Natural killer cell treated with Interleukin-12 subunit alpha and Interleukin-12 subunit beta and Interleukin-15 and Interleukin-18, amount 100 ng/mL, for 72 hours (primary cell): Measurements from ENCODE around the gene RCCD1. TPM values are rescaled to one million over a fixed set of nuclear protein-coding genes. Genes with fewer than 3 reads are reported as not detected.

Source experiments
- ATAC-seq, 2 donors: fragments of 150-1000 bp; cut with Tn5 transposase in 1 of 2; sonication (Bioruptor Pico), chemical (Tn5 transposase) in 1 of 2; 2 replicates each; pipeline ENCODE4 v1.10.0; 2021
- DNase-seq: peaks from one replicate; pipeline ENCODE4 v3.0.0; 2022; ENCODE audit warnings: low spot score
- H3K27ac Mint-ChIP-seq, 2 donors: 1 replicate in 1 of 2; 2 replicates in 1 of 2; pipeline ENCODE4 v1.8.0; 2022; ENCODE audit warnings: mixed read lengths in 2 of 2, mild to moderate bottlenecking in 1 of 2, moderate library complexity in 1 of 2
- H3K27me3 Mint-ChIP-seq, 2 donors: 1 replicate in 1 of 2; 2 replicates in 1 of 2; pipeline ENCODE4 v1.8.0; 2022; ENCODE audit warnings: mixed read lengths in 2 of 2
- H3K36me3 Mint-ChIP-seq: one replicate; pipeline ENCODE4 v1.8.0; 2022; ENCODE audit warnings: mixed read lengths
- H3K4me1 Mint-ChIP-seq, 2 donors: 1 replicate in 1 of 2; 2 replicates in 1 of 2; pipeline ENCODE4 v1.8.0; 2022; ENCODE audit warnings: low read depth in 2 of 2, mixed read lengths in 2 of 2, mild to moderate bottlenecking in 1 of 2
- H3K4me3 Mint-ChIP-seq: one replicate; pipeline ENCODE4 v1.8.0; 2022; ENCODE audit warnings: mixed read lengths
- H3K9me3 Mint-ChIP-seq: 2 replicates; pipeline ENCODE4 v1.8.0; 2022; ENCODE audit warnings: mixed read lengths
- total RNA-seq, 2 donors: library from RNA; stranded (reverse); gene quantifications; one replicate each; pipeline ENCODE4 v1.2.3, GENCODE V29; 2022

Gene RCCD1
- total RNA-seq, 2 donors from 2014 or later: 10.8 to 29.2 TPM

DNA sequence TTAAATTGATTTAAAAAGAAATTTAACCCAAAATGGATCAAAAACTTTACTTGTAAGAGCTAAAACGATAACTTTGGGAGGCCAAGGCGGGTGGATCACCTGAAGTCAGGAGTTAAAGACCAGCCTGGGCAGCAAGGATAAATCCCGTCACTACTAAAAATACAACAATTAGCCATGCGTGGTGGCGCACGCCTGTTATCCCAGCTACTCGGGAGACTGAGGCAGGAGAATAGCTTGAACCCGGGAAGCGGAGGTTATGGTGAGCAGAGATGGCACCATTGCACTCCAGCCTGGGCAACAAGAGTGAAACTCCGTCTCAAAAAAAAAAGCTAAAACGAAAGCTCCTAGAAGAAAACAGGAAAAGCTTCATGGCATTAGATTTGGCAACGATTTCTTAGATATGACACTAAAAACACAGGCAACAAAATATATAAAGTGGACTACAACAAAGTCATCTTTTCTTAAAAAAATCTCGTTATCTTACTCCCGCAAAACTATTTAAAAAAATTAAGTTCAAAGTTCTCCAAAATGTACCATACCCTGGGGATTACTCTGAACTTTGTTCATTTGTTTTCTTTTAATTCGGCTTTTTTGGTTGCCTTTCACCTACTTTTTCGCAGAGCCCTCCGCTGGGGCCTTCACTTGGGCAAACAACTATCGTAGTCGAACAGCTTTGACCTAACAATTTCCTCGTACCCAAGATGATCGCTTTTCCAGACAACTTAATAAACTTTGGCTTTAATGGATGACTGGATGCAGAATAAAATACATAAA, 25.3 kb upstream of the RCCD1 start:
- peak overlapping the region; percentile 96 for H3K4me3 Mint-ChIP-seq
- H3K9me3 Mint-ChIP-seq: no peaks in the 10 kb centered on the region
- ATAC-seq (no peak), DNase-seq (no peak)
- H3K4me1 Mint-ChIP-seq: peaks cover 34 to 53% of the 10 kb centered on the region in 2 donors
- H3K36me3 Mint-ChIP-seq: no peaks in the 10 kb centered on the region
- no peaks in the 10 kb centered on the region for H3K27me3 Mint-ChIP-seq
- peak overlapping the region; percentile 90 to 99 for H3K27ac Mint-ChIP-seq

DNA sequence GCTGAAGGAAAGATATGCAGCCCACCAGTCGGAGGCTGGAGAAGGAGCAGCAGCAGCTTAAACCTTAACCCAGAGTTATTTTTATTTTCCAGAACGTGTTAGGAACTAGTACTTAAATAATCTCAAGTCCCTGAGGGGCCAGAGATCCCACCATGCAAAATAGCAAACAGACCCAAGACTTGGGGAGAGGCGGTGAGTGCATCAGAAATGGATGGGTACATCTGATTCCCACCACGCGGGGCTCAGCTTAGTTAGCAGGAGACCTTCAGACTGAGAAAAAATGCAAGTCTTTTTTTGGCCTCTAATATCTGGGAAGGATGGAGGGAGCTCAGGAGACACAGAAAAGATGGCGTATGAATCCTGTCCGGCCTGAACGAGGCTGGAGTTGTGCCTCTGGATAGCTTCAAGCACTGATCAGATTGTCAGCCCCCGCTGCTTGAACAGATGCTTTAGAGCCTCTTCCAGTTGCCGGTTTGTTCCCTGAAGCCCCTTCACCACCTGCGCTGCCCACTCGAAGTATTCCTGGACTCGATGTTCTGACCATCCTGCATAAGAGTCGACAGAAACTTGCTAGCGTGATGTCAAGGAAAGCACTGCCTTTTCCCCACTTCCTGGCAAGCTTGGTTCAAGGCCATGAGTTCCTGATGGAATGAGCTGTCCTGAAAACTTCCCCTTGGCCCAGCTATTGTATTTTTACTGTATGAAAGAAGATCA, 23.7 kb upstream of the RCCD1 start:
- DNase-seq (no peak), ATAC-seq (no peak)
- peak overlapping the region; percentile 96 for H3K4me3 Mint-ChIP-seq
- H3K27ac Mint-ChIP-seq: peak overlapping the region; percentile 90 to 99
- no peaks in the 10 kb centered on the region for H3K9me3 Mint-ChIP-seq
- H3K27me3 Mint-ChIP-seq: no peaks in the 10 kb centered on the region
- no peaks in the 10 kb centered on the region for H3K36me3 Mint-ChIP-seq
- peaks cover 37 to 51% of the 10 kb centered on the region in 2 donors for H3K4me1 Mint-ChIP-seq

DNA sequence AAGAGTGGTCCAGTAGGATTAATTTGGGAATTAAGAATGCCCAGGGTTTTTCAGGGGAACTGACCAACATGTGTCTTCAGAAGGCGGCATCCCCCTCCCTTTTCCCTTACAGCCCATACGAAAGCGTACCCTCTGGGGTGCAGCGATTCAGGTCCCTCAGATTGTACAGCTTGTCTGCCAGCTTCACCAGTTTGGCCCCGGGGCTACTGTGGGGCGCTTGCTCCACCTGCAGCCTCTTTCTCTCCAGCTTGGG, 23.2 kb upstream of the RCCD1 start:
- Mint-ChIP-seq H3K27me3 (no peaks in the 10 kb centered on the region), H3K4me1 (peaks cover 41 to 56% of the 10 kb centered on the region in 2 donors)

DNA sequence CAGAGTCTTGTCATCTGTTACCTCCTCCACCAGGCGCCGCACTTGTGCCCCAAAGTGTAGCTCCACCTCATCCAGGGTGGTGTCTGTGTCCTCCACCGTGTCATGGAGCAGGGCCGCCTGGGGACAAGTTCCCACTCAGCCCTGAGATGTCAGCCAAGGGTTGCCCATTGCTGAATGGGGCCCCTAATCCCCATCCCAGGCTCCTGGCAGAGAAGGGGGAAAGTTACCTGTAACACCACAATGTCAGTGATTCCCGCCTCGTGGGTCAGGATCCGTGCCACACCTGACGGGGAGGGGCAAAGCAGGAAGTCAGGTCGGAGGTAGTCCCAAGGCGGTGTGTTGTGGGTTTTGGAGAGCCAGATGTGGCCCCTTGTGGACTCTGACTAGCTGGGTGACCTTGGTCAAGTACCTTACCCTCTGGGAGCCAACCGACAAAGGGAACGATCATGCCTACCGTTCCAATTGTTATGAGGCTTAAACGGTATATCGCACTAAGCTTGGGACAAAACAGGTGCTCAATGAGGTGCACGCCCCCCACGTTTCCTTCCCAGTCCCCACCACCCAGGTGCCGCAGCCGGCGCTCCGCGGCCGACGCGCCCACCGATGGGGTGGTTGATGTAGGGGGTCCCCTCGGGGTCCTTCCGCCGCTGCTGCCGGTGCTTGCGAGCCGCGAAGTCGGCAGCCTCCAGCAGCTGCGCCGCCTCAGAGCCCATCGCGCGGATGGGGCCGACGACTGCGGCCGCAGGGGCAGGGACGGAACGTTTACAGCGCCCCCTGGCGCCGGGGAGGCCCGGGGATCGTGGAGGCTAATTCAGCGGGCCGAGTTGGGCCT, 22.6 kb upstream of the RCCD1 start, which contains the start of gene HDDC3:
TSS of gene HDDC3 (minus strand) at position 722 of the 832 bp plus-strand sequence. CDS start at position 713, 9 bp downstream.
- H3K27me3 Mint-ChIP-seq: no peaks in the 10 kb centered on the region

More for the DNA sequence above, 23.2 kb upstream of the RCCD1 start:
- Mint-ChIP-seq H3K36me3 (no peaks in the 10 kb centered on the region), H3K27ac (peak overlapping the region; percentile 90 to 99), H3K4me3 (peak overlapping the region; percentile 96), H3K9me3 (no peaks in the 10 kb centered on the region)
- ATAC-seq (no peak), DNase-seq (no peak)

DNA sequence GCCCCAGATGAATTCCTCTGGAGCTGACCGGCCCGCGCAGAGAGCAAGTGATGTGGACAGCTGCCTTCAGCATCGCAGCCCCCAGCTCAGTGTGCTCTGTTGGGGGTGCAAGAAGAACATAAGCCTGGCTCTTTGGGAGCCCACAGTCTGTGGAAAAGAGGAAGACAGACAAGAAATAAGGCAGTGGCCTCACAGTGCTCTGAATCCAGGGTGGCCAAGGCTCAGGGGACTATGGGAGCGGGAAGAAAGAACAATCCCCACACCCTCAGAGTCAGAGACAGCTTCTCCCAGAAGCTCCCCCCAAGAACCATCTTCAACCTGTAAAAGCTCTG, 22.1 kb upstream of the RCCD1 start:
- Mint-ChIP-seq H3K4me3 (peak overlapping the region; percentile 96), H3K4me1 (peaks cover 47 to 62% of the 10 kb centered on the region in 2 donors), H3K9me3 (no peaks in the 10 kb centered on the region), H3K36me3 (no peaks in the 10 kb centered on the region), H3K27me3 (no peaks in the 10 kb centered on the region), H3K27ac (peak overlapping the region; percentile 90 to 99)
- DNase-seq: no peak
- no peak for ATAC-seq

More for the DNA sequence above, 22.6 kb upstream of the RCCD1 start, which contains the start of gene HDDC3:
- peak; percentile 94 for DNase-seq
- Mint-ChIP-seq H3K36me3 (no peaks in the 10 kb centered on the region), H3K4me1 (peaks cover 46 to 61% of the 10 kb centered on the region in 2 donors), H3K4me3 (peak within 1 kb of the TSS; percentile 96), H3K27ac (peak within 1 kb of the TSS; percentile 90 to 99), H3K9me3 (no peaks in the 10 kb centered on the region)
- peak; percentile 66 to 67 for ATAC-seq

DNA sequence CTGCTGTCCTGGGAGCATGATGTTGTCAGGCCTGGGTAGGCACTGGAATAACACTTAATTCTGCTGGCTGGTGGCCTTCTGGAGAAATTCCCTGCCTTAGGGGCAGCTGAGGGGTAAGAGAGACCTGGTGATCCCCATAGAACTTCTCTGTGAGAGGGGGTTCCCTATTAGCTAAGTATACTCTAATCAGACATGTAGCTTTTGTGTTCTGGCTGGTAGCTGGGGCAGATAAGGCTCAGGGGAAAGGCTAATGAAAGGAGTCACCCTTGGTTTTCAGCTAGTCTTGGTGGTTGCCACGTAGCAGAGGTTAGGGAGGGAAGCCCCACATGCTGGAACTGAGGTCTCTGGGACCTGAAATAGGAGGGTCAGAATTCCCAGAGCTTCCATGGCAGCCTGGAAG, 21.4 kb upstream of the RCCD1 start:
- H3K36me3 Mint-ChIP-seq: no peaks in the 10 kb centered on the region
- H3K4me3 Mint-ChIP-seq: peak overlapping the region; percentile 25
- no peaks in the 10 kb centered on the region for H3K9me3 Mint-ChIP-seq
- ATAC-seq: no peak
- no peak for DNase-seq
- peaks cover 46 to 60% of the 10 kb centered on the region in 2 donors for H3K4me1 Mint-ChIP-seq
- peak overlapping the region; percentile 90 to 99 for H3K27ac Mint-ChIP-seq
- H3K27me3 Mint-ChIP-seq: no peaks in the 10 kb centered on the region

DNA sequence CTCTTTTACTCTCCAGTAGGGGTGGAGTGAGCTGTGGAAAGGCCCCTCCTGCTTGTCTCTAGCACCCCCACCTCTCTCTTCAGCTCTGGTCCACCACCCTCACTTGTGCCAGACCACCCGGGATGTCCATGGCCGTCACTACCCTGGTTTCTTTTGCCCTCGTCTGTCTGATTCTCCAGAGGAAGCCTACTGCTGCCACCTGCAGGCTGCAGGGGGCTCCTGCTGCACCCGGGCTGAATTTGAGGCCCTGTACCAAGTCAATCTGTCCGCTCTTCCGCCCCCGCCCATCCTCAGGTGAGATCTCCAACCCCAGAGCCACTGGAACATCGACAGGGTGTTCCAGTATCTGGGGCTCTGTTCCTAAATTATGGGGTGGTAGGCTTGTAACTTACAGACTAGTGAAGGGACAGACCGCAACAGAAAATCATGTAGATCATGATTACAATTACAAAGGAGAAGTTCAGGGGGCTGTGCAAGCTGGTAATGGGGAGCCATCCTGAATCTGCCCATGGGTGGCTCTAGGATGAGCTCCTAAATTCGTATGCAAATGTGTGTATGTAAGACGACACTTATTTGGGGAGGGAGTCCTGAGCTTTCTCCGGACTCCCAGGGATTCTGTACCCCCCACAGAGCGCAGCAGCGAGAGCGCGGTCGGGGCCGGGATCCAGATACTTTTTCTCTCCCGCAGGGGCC, 20.3 kb upstream of the RCCD1 start:
- no peaks in the 10 kb centered on the region for H3K27me3 Mint-ChIP-seq
- no peaks in the 10 kb centered on the region for H3K9me3 Mint-ChIP-seq
- H3K4me3 Mint-ChIP-seq: peak overlapping the region; percentile 84
- H3K27ac Mint-ChIP-seq: peak overlapping the region; percentile 90 to 99
- ATAC-seq (peak; percentile 45 to 61), DNase-seq (peak; percentile 92)
- H3K4me1 Mint-ChIP-seq: peaks cover 43 to 55% of the 10 kb centered on the region in 2 donors
- H3K36me3 Mint-ChIP-seq: no peaks in the 10 kb centered on the region

DNA sequence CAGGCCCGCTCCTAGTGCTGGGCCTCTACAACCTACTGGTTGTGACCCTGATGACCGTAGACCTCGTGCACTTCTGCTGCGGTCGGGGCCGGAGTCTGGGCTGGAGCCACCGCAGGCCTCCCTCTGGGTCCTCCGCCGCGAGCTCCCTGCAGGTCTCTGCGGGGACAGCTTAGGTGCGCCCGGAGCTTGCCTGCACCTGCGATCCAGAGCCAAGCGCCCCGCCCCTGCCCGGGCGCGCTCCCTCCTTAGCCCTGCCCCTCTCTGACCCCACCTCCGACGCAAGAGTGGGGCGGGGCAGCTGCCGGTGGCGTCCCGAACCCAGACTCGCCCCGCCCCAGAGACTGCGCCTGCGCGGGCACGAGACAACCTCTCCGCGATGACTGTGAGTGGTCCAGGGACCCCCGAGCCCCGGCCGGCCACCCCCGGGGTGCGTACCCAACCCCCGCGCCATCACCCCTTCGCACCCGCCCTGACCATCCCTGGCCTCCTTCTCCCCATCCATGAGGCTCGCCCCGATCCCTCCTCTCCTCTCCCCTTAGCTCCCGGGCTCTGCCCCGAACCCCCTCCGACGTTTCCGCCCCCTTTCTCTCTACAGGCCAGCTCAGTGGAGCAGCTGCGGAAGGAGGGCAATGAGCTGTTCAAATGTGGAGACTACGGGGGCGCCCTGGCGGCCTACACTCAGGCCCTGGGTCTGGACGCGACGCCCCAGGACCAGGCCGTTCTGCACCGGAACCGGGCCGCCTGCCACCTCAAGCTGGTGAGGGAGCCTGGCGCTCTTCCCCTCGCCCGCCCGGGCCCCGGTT, 19.5 kb upstream of the RCCD1 start, which contains the start of gene UNC45A:
TSS of gene UNC45A (plus strand) at position 337 of the 803 bp plus-strand sequence. CDS start at position 377, 40 bp downstream.
- no peaks in the 10 kb centered on the region for H3K9me3 Mint-ChIP-seq
- no peaks in the 10 kb centered on the region for H3K36me3 Mint-ChIP-seq
- ATAC-seq: peak; percentile 87 to 92
- H3K27me3 Mint-ChIP-seq: no peaks in the 10 kb centered on the region
- peak within 1 kb of the TSS; percentile 90 to 99 for H3K27ac Mint-ChIP-seq
- H3K4me1 Mint-ChIP-seq: peaks cover 43 to 55% of the 10 kb centered on the region in 2 donors
- peak within 1 kb of the TSS; percentile 84 for H3K4me3 Mint-ChIP-seq
- DNase-seq: peak; percentile 95

DNA sequence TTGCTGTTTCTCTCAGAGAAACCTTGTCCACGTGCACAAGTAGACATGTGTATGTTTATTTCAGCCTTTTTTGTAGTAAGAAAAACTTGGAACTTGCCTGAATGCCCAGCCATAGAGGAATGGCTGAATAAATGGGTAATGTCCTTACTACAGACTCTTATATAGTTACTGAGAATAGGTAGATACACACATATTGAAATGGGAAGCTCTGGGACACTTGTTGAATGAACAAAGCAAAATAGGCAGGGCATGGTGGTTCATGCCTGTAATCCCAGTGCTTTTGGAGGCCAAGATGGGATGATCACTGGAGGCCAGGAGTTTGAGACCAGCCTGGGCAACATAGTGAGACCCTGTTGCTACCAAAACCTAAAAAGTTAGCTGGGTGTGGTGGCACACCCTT, 17.9 kb upstream of the RCCD1 start:
- Mint-ChIP-seq H3K27ac (peak overlapping the region; percentile 90 to 99), H3K36me3 (peaks cover 6% of the 10 kb centered on the region), H3K4me1 (peaks cover 31 to 41% of the 10 kb centered on the region in 2 donors), H3K27me3 (no peaks in the 10 kb centered on the region), H3K9me3 (no peaks in the 10 kb centered on the region), H3K4me3 (peak overlapping the region; percentile 84)
- DNase-seq (no peak), ATAC-seq (no peak)

DNA sequence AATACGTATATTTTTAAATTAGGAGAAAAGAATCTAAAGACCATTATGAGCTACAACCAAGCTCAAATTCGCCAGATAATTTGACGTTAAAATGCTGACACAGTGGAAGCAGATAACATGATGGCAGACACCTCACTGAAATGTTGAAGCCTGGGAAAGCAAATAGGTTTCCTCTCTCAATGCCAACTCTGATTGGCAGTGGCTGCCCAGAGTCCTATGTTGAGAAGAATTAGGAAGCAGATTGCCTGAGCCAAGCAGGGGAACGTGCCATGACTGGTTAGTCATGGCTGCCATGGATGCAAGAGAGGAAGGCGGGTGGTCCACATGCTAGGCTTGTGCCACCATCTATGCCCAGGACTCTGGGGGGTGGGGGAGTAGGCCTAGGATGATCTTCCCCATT, 16.4 kb upstream of the RCCD1 start:
- no peak for DNase-seq
- no peaks in the 10 kb centered on the region for H3K9me3 Mint-ChIP-seq
- ATAC-seq: no peak
- no peak overlapping the region for H3K4me3 Mint-ChIP-seq
- H3K36me3 Mint-ChIP-seq: peaks cover 6% of the 10 kb centered on the region
- peaks cover 25 to 30% of the 10 kb centered on the region in 2 donors for H3K4me1 Mint-ChIP-seq
- no peaks in the 10 kb centered on the region for H3K27me3 Mint-ChIP-seq
- H3K27ac Mint-ChIP-seq: no peak overlapping the region

DNA sequence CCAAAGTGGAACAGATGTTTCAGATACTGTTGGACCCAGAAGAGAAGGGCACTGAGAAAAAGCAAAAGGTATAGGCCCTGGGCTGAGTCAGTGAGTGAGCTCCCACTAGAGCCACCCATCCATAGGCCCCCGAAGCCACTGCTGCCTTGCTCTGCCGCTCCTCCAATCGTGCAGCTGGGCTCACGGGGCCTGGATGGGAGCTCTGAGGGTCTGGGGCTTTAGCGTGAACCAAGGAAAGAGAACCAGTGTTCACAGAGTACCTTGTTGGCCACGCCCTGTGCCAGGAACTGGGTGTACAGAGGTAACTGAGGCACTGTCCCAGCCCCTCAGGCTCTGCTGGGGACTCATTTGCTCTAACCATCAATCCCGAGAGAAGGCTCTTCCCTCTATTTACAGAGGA, 14.9 kb upstream of the RCCD1 start:
- ATAC-seq (no peak), DNase-seq (no peak)
- peaks cover 12 to 16% of the 10 kb centered on the region in 2 donors for H3K4me1 Mint-ChIP-seq
- H3K4me3 Mint-ChIP-seq: no peak overlapping the region
- no peaks in the 10 kb centered on the region for H3K9me3 Mint-ChIP-seq
- no peak overlapping the region for H3K27ac Mint-ChIP-seq
- H3K27me3 Mint-ChIP-seq: no peaks in the 10 kb centered on the region
- peaks cover 6% of the 10 kb centered on the region for H3K36me3 Mint-ChIP-seq

DNA sequence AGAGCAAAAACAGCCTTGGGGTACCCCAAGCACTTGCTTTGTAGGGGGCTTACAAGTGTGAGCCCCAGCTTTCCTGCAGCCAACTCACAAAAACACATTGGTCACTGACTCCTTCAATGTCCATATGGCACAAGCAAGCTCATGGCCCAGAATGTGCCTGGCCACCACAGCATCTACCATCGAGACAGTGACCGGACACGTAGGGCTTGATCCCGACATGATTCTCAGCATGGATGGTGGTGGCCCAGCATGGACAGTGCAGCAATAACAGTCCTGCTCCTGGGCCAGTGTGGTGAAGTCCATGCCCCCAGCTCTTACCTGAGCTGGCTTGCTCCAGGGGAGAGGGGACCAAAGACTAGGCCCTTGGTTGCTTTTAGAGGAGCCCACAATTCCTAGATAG, 13.6 kb upstream of the RCCD1 start:
- no peak overlapping the region for H3K27ac Mint-ChIP-seq
- no peaks in the 10 kb centered on the region for H3K27me3 Mint-ChIP-seq
- DNase-seq (no peak), ATAC-seq (no peak)
- peaks cover 10 to 11% of the 10 kb centered on the region in 2 donors for H3K4me1 Mint-ChIP-seq
- H3K4me3 Mint-ChIP-seq: no peak overlapping the region
- peaks cover 6% of the 10 kb centered on the region for H3K36me3 Mint-ChIP-seq
- no peaks in the 10 kb centered on the region for H3K9me3 Mint-ChIP-seq
